Stomach (tissue), 9 donors: ENCODE measurements around the gene ZRSR2. TPM values are rescaled to one million over a fixed set of nuclear protein-coding genes. Genes with fewer than 3 reads are reported as not detected.

Experiments
- DNase-seq, 2 donors: peaks; one replicate each; pipeline versions ENCODE4 v3.0.0 to v3.0.0-alpha.2; 2013 to 2019
- H3K27ac ChIP-seq, 5 donors: fragments of 200-600 bp in 4 of 5; sonication (generic) in 4 of 5; one replicate each; pipeline ENCODE4 v1.5.1; 2013 to 2019; ENCODE audit warnings: mild to moderate bottlenecking in 1 of 5, moderate library complexity in 1 of 5
- H3K27me3 ChIP-seq, 3 donors: fragments of 200-600 bp; sonication (generic); one replicate each; pipeline ENCODE4 v1.5.1; 2017 to 2019; ENCODE audit warnings: mixed run types in 1 of 3
- H3K36me3 ChIP-seq, 4 donors: fragments of 200-600 bp; sonication (generic); 1 replicate in 3 of 4; 2 replicates in 1 of 4; pipeline ENCODE4 v1.5.1; 2016 to 2019
- H3K4me1 ChIP-seq, 4 donors: fragments of 200-600 bp; sonication (generic); one replicate each; pipeline ENCODE4 v1.5.1; 2016 to 2019
- H3K4me3 ChIP-seq, 4 donors: fragments of 200-600 bp; sonication (generic) in 3 of 4; one replicate each; pipeline ENCODE4 v1.5.1; 2016 to 2019; ENCODE audit warnings: mild to moderate bottlenecking in 1 of 4
- H3K9me3 ChIP-seq, 4 donors: fragments of 200-600 bp; sonication (generic); one replicate each; pipeline ENCODE4 v1.5.1; 2016 to 2019
- EP300 ChIP-seq: sonication (generic); formaldehyde crosslinking; IDR thresholded peaks from one replicate; pipeline ENCODE4 v1.6.1; 2017; ENCODE audit warnings: antibody characterized with exemption
- POLR2A ChIP-seq, 4 donors: fragments of 450-650 bp; IDR thresholded peaks; one replicate each; pipeline ENCODE4 v1.6.1; 2016; ENCODE audit warnings: antibody characterized with exemption in 4 of 4, control low read depth in 2 of 4, mild to moderate bottlenecking in 1 of 4, moderate library complexity in 1 of 4
- POLR2AphosphoS5 ChIP-seq, 3 donors: sonication (generic); formaldehyde crosslinking; IDR thresholded peaks; one replicate each; pipeline ENCODE4 v1.6.1; 2016; ENCODE audit warnings: antibody characterized with exemption in 3 of 3
- WGBS, 5 donors: extraction: QIAGEN DNeasy Blood & Tissue Kit in 3 of 5; methylation state at CpG; one replicate each; pipeline versions ENCODE4 v1.1.5 to v1.1.7; 2013 to 2018; 5-methylcytosine and 5-hydroxymethylcytosine counted together
- intact Hi-C: fragments of 100-400 bp; cut with DNase I; formaldehyde crosslinking; loops from one replicate; pipeline ENCODE4 v1.15.1; 2023; ENCODE audit warnings: low total_unique reads
- polyA plus RNA-seq, 3 donors: library from polyadenylated mRNA; stranded (reverse); fragments of 200-250 nt; gene quantifications; one replicate each; pipeline ENCODE4 v1.2.3, GENCODE V29; 2013
- total RNA-seq, 5 donors: library from RNA; depleted of rRNA; stranded (reverse); fragments of >200 nt; gene quantifications; one replicate each; pipeline versions ENCODE4 v1.1.0 to v1.2.3, GENCODE V29; 2014 to 2016
- TF ChIP-seq, protein P1 (sequence below), 7 experiments: fragments of 450-650 bp in 4 of 7; fragments of 200-600 bp in 3 of 7; sonication (generic) in 3 of 7; IDR thresholded peaks; one replicate each; pipeline ENCODE4 v1.5.1; 2016 to 2019; ENCODE audit warnings: antibody characterized with exemption in 7 of 7, control low read depth in 2 of 7, mild to moderate bottlenecking in 1 of 7
- donor health status: healthy with polysubstance abuse.
- donor health status: Bipolar disorder and iron deficiency.
- donor health status: healthy.

The ZRSR2 gene
- total and polyA plus RNA-seq, 8 donors: 1.4 to 26.4 (median 14.1) TPM

GRCh38 chrX:15853586-15854079 lies 63.3 kb downstream of the ZRSR2 start:
- Histone ChIP-seq H3K27ac (peak overlapping the region in 3 of 5 donors; percentile 83 to 97 (median 95)), H3K4me1 (peaks cover 0 to 30% (median 14%) of the 10 kb centered on the region in 4 donors), H3K9me3 (no peaks in the 10 kb centered on the region), H3K27me3 (peaks cover 0 to 10% (median 0%) of the 10 kb centered on the region in 3 donors), H3K36me3 (no peaks in the 10 kb centered on the region), H3K4me3 (peak overlapping the region; percentile 69 to 86 (median 77))
- intact Hi-C loops: no loop called here
- TF ChIP-seq EP300 (no peak), POLR2A (IDR thresholded peaks at IDR 0.05) (no peak), POLR2AphosphoS5 (IDR thresholded peaks at IDR 0.05) (no peak)
- TF ChIP-seq, protein P1, sequence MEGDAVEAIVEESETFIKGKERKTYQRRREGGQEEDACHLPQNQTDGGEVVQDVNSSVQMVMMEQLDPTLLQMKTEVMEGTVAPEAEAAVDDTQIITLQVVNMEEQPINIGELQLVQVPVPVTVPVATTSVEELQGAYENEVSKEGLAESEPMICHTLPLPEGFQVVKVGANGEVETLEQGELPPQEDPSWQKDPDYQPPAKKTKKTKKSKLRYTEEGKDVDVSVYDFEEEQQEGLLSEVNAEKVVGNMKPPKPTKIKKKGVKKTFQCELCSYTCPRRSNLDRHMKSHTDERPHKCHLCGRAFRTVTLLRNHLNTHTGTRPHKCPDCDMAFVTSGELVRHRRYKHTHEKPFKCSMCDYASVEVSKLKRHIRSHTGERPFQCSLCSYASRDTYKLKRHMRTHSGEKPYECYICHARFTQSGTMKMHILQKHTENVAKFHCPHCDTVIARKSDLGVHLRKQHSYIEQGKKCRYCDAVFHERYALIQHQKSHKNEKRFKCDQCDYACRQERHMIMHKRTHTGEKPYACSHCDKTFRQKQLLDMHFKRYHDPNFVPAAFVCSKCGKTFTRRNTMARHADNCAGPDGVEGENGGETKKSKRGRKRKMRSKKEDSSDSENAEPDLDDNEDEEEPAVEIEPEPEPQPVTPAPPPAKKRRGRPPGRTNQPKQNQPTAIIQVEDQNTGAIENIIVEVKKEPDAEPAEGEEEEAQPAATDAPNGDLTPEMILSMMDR (IDR thresholded peaks at IDR 0.05): no peak
- WGBS, 5 donors: 23 to 31% (median 26%) methylated on average over 14 of the region's 14 CpGs
- no peak for DNase-seq

DNA sequence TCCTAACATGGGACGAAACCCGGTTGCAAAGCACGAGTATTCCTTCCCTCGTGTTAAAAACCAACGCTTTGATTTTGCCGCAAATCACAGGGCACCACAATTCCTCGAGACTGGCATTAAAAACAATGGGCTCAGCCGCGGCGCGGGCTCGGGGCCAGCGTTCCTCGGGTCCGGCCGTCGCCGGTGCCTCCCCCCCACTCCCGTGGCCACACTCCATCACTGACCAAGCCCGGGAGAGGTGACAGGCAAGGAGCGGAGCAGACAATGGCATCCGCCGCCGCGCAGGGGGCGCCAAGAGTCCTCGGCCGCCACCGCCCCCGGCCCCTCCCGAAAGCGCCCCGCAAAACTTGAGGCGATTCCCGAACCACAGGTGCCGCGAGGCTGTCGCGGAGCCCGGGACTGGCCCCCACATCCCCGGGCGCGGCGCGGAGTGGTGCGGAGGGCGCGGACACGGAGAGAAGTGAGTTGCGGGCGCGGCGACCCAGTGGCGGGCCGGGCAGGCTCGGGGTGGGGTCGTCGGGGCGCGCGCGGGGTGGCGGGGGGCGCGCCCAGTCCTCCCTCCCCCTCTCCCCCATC lies 63.9 kb downstream of the ZRSR2 start:
- peaks cover 0 to 30% (median 14%) of the 10 kb centered on the region in 4 donors for H3K4me1 ChIP-seq
- peak overlapping the region; percentile 59 to 97 (median 85) for H3K27ac ChIP-seq
- H3K9me3 ChIP-seq: no peaks in the 10 kb centered on the region
- intact Hi-C loops: no loop called here
- H3K27me3 ChIP-seq: peaks cover 0 to 10% (median 0%) of the 10 kb centered on the region in 3 donors
- 0 to 2% (median 1%) methylated on average over 6 to 53 of the region's 65 CpGs for WGBS, 5 donors
- TF ChIP-seq, protein P1 (IDR thresholded peaks at IDR 0.05): peak in 1 of 7 experiments; percentile 17
- no peak for TF ChIP-seq POLR2A (IDR thresholded peaks at IDR 0.05)
- H3K4me3 ChIP-seq: peak overlapping the region; percentile 69 to 86 (median 77)
- H3K36me3 ChIP-seq: no peaks in the 10 kb centered on the region
- peak; percentile 38 to 72 for DNase-seq

- Histone ChIP-seq H3K9me3 (no peaks in the 10 kb centered on the region), H3K36me3 (no peaks in the 10 kb centered on the region), H3K4me3 (peak within 1 kb of the TSS; percentile 69 to 86 (median 77)), H3K4me1 (peaks cover 0 to 30% (median 14%) of the 10 kb centered on the region in 4 donors), H3K27ac (peak within 1 kb of the TSS; percentile 79 to 97 (median 85)), H3K27me3 (peaks cover 0 to 10% (median 0%) of the 10 kb centered on the region in 3 donors)
- TF ChIP-seq, protein P1 (IDR thresholded peaks at IDR 0.05): no peak
- TF ChIP-seq POLR2AphosphoS5 (IDR thresholded peaks at IDR 0.05): peak; percentile 65 to 82 (median 73)
- peak in 1 of 4 donors; percentile 34 for TF ChIP-seq POLR2A (IDR thresholded peaks at IDR 0.05)
- TF ChIP-seq EP300: no peak
- intact Hi-C loops: no loop called here
- WGBS, 5 donors: 0 to 1% (median 0%) methylated on average over 12 to 76 of the region's 85 CpGs
- DNase-seq: peak; percentile 96 to 98
Measured at GRCh38 chrX:15854712-15855567, 64.7 kb downstream of the ZRSR2 start, which contains the start of gene AP1S2. TSS of gene AP1S2 (minus strand) at chrX:15854813. CDS start at chrX:15852524, 2,289 bp downstream.

DNA sequence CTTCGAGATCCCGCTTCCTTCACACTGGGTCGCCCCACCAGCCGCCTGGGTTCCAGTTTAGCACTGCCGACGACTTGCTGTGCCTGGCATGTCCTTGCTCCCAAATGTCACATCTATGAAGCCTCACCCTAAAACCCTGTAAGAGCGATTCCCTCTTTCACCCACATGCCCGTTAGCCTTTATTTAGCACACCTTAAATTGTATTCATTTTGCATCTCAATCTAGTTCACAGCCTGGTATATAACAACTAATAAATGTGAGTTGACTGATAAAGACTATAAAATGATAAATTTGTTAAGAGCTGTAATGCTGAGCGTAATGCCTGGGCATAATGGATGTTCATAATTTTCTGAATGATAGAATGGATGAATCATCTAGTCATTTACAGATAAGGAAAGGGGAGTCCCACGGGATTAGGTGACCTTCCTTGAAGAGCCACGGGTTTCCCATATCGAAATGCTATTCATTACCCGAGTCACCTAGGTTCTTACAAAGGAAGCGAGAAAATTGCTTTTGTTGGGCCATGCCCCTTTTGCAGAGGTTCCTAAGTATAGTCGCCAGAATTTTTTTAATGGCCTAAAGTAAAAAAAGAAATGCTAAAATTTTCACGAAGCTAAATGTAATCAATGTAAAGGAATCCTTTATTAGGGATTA lies 65.4 kb downstream of the ZRSR2 start:
- peak overlapping the region; percentile 69 to 86 (median 77) for H3K4me3 ChIP-seq
- H3K9me3 ChIP-seq: no peaks in the 10 kb centered on the region
- H3K4me1 ChIP-seq: peaks cover 0 to 30% (median 14%) of the 10 kb centered on the region in 4 donors
- DNase-seq: peak in 1 of 2 donors; percentile 12
- peaks cover 0 to 10% (median 0%) of the 10 kb centered on the region in 3 donors for H3K27me3 ChIP-seq
- no peak for TF ChIP-seq POLR2AphosphoS5 (IDR thresholded peaks at IDR 0.05)
- TF ChIP-seq, protein P1 (IDR thresholded peaks at IDR 0.05): no peak
- no peak for TF ChIP-seq EP300
- intact Hi-C loops: no loop called here
- no peaks in the 10 kb centered on the region for H3K36me3 ChIP-seq
- peak overlapping the region; percentile 79 to 97 (median 85) for H3K27ac ChIP-seq
- WGBS, 5 donors: 11 to 25% (median 13%) methylated on average over 12 to 16 of the region's 16 CpGs
